Astrocyte (in vitro differentiated cells and primary cell): Measurements from ENCODE around the gene MCRS1.

Source experiments
- CTCF ChIP-seq: IDR thresholded peaks from 2 replicates; pipeline ENCODE4 v1.5.1; 2011; ENCODE audit warnings: low read depth, mild to moderate bottlenecking, inconsistent platforms, low read length, moderate library complexity; ENCODE audit not compliant: insufficient read depth
- EZH2 ChIP-seq: IDR thresholded peaks from 2 replicates; pipeline ENCODE4 v1.6.1; 2012; ENCODE audit warnings: mild to moderate bottlenecking, low read length, inconsistent platforms; ENCODE audit not compliant: insufficient read depth

GRCh38 chr12:49588281-49588680 lies 20.3 kb upstream of the MCRS1 start:
- TF ChIP-seq EZH2 = no peak
- no peak for TF ChIP-seq CTCF
